ENCODE results near the gene ACTL8. TPM values are rescaled to one million over a fixed set of nuclear protein-coding genes. Genes with fewer than 3 reads are reported as not detected.
"Not testable (repeated sequence)": the region's sequence is repeated elsewhere in the genome, so short reads cannot be mapped to it uniquely, and the experiment has no call there.

ACTL8 gene
- total RNA-seq, 1 donor = not detected

GRCh38 chr1:17742583-17742982 lies 12.6 kb upstream of the ACTL8 start:
- DNase-seq (ENCODE audit: low read depth) = peak; percentile 2
- no peak for TF ChIP-seq CTCF (IDR thresholded peaks at IDR 0.05; ENCODE audit: insufficient read depth, low read depth, low read length)
- H3K4me3 ChIP-seq (ENCODE audit: low read depth, low read length) = no peak overlapping the region

GRCh38 chr1:17743008-17743647 lies 12.0 kb upstream of the ACTL8 start:
- H3K4me3 ChIP-seq (ENCODE audit: low read depth, low read length) = no peak overlapping the region

DNA sequence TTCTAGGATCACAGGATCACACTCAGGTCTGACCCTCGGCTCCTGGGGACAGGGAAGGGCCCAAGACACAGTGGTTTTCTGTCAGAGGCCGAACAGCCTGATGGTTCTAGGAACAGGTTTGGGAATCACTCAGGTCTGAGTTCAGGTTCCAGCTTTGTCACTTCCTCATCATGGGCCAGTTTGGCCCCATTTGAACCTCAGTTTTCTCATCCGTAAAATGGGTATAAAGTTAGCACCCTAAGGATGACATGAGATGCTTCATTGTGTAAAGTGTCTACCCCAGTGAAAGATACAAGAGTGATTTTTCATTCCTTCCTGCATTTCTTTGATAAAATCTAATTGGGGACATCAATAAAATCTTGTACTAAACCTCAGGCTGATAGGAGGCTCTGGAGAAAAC lies 11.2 kb upstream of the ACTL8 start:
- DNase-seq (ENCODE audit: low read depth) = no peak
- no peak for TF ChIP-seq CTCF (IDR thresholded peaks at IDR 0.05; ENCODE audit: insufficient read depth, low read depth, low read length)
- no peak overlapping the region for H3K4me3 ChIP-seq (ENCODE audit: low read depth, low read length)

More at GRCh38 chr1:17743008-17743647, 12.0 kb upstream of the ACTL8 start:
- no peak for DNase-seq (ENCODE audit: low read depth)
- TF ChIP-seq CTCF (IDR thresholded peaks at IDR 0.05; ENCODE audit: insufficient read depth, low read depth, low read length) = no peak

DNA sequence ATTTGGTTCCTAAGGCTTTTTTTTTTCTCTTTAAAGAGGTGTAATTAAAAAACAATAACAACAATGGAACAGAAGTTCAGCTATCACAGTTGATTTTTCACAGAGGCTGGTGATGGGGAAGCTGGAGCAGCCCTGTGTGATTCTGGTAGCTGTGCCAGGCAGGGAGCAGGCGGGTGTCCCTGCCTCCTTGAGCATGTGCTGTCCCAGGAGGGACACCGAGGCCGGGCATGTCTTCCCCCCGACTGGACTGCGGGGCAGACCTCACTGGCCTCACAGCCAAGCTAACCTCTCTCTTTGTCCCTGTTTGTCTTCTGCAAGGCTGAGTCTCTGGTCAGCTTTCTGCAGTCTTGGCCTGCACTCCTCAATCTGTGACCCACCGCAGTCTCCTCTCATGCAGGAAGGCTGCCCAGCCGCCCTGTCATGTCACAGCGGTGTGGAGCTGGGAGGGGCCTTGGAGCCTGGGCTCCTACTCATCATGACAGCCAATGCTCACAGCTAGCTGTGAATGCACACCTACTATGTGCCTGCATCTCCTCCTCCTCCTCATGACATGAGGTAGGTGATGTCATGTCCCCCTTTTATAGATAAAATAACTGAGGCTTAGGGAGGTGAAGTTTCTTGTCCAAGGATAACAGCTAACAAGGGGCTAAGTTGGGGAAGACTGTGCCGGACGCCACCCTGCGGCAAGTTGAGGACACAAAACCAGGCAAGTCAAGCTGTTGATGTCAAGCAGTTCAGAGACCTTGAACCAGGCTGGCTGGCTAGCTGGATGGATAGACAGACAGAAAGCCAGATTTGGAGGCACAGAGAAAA lies 10.3 kb upstream of the ACTL8 start:
- H3K4me3 ChIP-seq (ENCODE audit: low read depth, low read length) = no peak overlapping the region
- TF ChIP-seq CTCF (IDR thresholded peaks at IDR 0.05; ENCODE audit: insufficient read depth, low read depth, low read length) = no peak
- no peak for DNase-seq (ENCODE audit: low read depth)

- TF ChIP-seq CTCF (IDR thresholded peaks at IDR 0.05; ENCODE audit: insufficient read depth, low read depth, low read length) = no peak
- no peak for DNase-seq (ENCODE audit: low read depth)
These were observed 9.6 kb upstream of the ACTL8 start for GRCh38 chr1:17745479-17745955.

DNA sequence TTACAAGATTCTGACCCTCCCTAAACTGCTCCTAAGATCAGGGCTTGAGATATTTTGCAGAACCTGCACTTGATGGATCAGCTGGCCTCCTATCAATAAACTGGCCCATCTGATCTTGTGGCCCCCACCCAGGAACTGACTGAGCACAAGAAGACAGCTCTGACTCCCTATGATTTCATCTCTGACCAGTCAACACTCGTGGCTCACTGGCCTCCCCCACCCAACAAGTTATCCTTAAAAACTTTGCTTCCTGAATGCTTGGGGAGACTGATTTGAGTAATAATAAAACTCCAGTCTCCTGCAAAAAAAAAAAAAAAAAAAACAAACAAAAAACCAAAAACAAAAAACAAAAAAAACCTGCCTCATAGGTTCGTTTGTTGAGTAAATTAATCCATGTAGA lies 8.9 kb upstream of the ACTL8 start:
- H3K4me3 ChIP-seq (ENCODE audit: low read depth, low read length); DNase-seq (ENCODE audit: low read depth): not testable (repeated sequence)

More at GRCh38 chr1:17745479-17745955, 9.6 kb upstream of the ACTL8 start:
- no peak overlapping the region for H3K4me3 ChIP-seq (ENCODE audit: low read depth, low read length)

DNA sequence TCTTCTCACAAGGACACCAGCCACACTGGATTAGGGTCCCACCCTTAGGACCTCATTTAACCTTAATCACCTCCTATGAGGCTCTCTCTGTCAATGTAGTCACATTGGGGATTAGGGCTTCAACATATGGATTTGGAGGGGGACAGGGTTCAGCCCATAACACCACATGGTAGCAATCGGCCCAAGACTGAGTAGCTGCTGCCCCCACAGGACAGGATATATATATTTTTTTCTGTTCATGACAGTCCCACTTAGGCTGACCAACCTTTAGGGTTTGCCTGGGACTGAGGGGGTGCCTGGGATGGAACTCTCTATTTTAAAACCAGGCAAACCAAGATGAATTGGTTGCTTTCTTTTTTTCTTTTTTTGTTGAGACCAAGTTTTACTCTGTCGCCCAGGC lies 8.2 kb upstream of the ACTL8 start:
- H3K4me3 ChIP-seq (ENCODE audit: low read depth, low read length) = no peak overlapping the region
- no peak for DNase-seq (ENCODE audit: low read depth)
- TF ChIP-seq CTCF (IDR thresholded peaks at IDR 0.05; ENCODE audit: insufficient read depth, low read depth, low read length) = no peak

Measured in fibroblast of villous mesenchyme (primary cell).